GM23338 (cell line): ENCODE data around the gene NRCAM. TPM values are rescaled to one million over a fixed set of nuclear protein-coding genes. Genes with fewer than 3 reads are reported as not detected.

Experiments
- ATAC-seq: fragments of 200-7000 bp; cut with Tn5 transposase; 3 replicates; pipeline ENCODE4 v1.9.1; 2020
- DNase-seq: peaks from one replicate; pipeline ENCODE4 v3.0.0-alpha.2; 2015; ENCODE audit warnings: low spot score
- H2AFZ ChIP-seq: fragments of 200-600 bp; sonication (generic); 2 replicates; pipeline ENCODE4 v1.8.0; 2016; ENCODE audit warnings: antibody characterized with exemption, mild to moderate bottlenecking, moderate library complexity
- H3F3A ChIP-seq: fragments of 200-600 bp; sonication (generic); replicated peaks from 2 replicates; pipeline ENCODE4 v1.8.0; 2017; ENCODE audit warnings: antibody characterized with exemption, mixed run types, low read depth
- H3K27ac ChIP-seq: fragments of 200-600 bp; sonication (generic); 2 replicates; pipeline ENCODE4 v1.6.1; 2016; ENCODE audit warnings: low read depth
- H3K27me3 ChIP-seq: fragments of 200-600 bp; sonication (generic); 2 replicates; pipeline ENCODE4 v1.8.0; 2016; ENCODE audit warnings: mild to moderate bottlenecking, mixed run types, moderate library complexity; ENCODE audit not compliant: insufficient read depth
- H3K36me3 ChIP-seq: fragments of 200-600 bp; sonication (generic); 2 replicates; pipeline ENCODE4 v1.8.0; 2016; ENCODE audit warnings: mild to moderate bottlenecking; ENCODE audit not compliant: insufficient read depth
- H3K4me1 ChIP-seq: fragments of 200-600 bp; sonication (generic); 2 replicates; pipeline ENCODE4 v1.8.0; 2016; ENCODE audit warnings: mild to moderate bottlenecking, moderate library complexity; ENCODE audit not compliant: insufficient read depth
- H3K4me2 ChIP-seq: fragments of 200-600 bp; sonication (generic); 2 replicates; pipeline ENCODE4 v1.7.1; 2017; ENCODE audit warnings: mixed run types
- H3K4me3 ChIP-seq: fragments of 200-600 bp; sonication (generic); 2 replicates; pipeline ENCODE4 v1.6.1; 2016; ENCODE audit warnings: mixed run types
- H3K79me2 ChIP-seq: fragments of 200-600 bp; sonication (generic); replicated peaks from 2 replicates; pipeline ENCODE4 v1.8.0; 2017; ENCODE audit warnings: mild to moderate bottlenecking; ENCODE audit not compliant: insufficient read depth
- H3K9me2 ChIP-seq: fragments of 200-600 bp; sonication (generic); 2 replicates; pipeline ENCODE4 v1.8.0; 2017; ENCODE audit not compliant: insufficient read depth
- H4K20me1 ChIP-seq: fragments of 200-600 bp; sonication (generic); replicated peaks from 2 replicates; pipeline ENCODE4 v1.8.0; 2017; ENCODE audit warnings: mild to moderate bottlenecking; ENCODE audit not compliant: insufficient read depth
- H3K27ac Mint-ChIP-seq: 2 replicates; pipeline ENCODE4 v1.8.0; 2020; ENCODE audit warnings: inconsistent platforms, mild to moderate bottlenecking, moderate library complexity, mixed read lengths
- H3K27me3 Mint-ChIP-seq: 3 replicates; pipeline ENCODE4 v1.8.0; 2022; ENCODE audit warnings: low read depth, mild to moderate bottlenecking, moderate library complexity, mixed read lengths, inconsistent platforms; ENCODE audit not compliant: insufficient read depth, poor library complexity
- H3K36me3 Mint-ChIP-seq: 3 replicates; pipeline ENCODE4 v1.8.0; 2021; ENCODE audit warnings: low read depth, mild to moderate bottlenecking, inconsistent platforms, moderate library complexity, mixed read lengths
- H3K4me1 Mint-ChIP-seq: 3 replicates; pipeline ENCODE4 v1.8.0; 2020; ENCODE audit warnings: mild to moderate bottlenecking, inconsistent platforms, mixed read lengths
- H3K4me3 Mint-ChIP-seq: 3 replicates; pipeline ENCODE4 v1.8.0; 2021; ENCODE audit warnings: moderate library complexity, mild to moderate bottlenecking, inconsistent platforms, mixed read lengths
- H3K9me3 Mint-ChIP-seq: 3 replicates; pipeline ENCODE4 v1.8.0; 2020; ENCODE audit warnings: moderate library complexity, mild to moderate bottlenecking, inconsistent platforms, mixed read lengths
- CREB1 ChIP-seq: fragments of 250-450 bp; sonication (Bioruptor Pico); IDR thresholded peaks from 2 replicates; pipeline ENCODE4 v1.5.0; 2020; ENCODE audit warnings: low read depth, mild to moderate bottlenecking, moderate library complexity
- EZH2 ChIP-seq: fragments of 200-600 bp; sonication (generic); IDR thresholded peaks from one replicate; pipeline ENCODE4 v1.8.0; 2017; ENCODE audit warnings: antibody characterized with exemption, mild to moderate bottlenecking, low read depth; ENCODE audit not compliant: unreplicated experiment
- EZH2phosphoT487 ChIP-seq: fragments of 200-600 bp; sonication (generic); IDR thresholded peaks from one replicate; pipeline ENCODE4 v1.8.1; 2018; ENCODE audit warnings: antibody characterized with exemption; ENCODE audit not compliant: unreplicated experiment
- JUNB ChIP-seq: IDR thresholded peaks from one replicate; pipeline ENCODE4 v1.6.1; 2016; ENCODE audit warnings: antibody characterized with exemption; ENCODE audit not compliant: unreplicated experiment
- NANOG ChIP-seq: IDR thresholded peaks from 2 replicates; pipeline ENCODE4 v1.6.1; 2016; ENCODE audit warnings: antibody characterized with exemption, borderline replicate concordance
- POLR2AphosphoS5 ChIP-seq: IDR thresholded peaks from 2 replicates; pipeline ENCODE4 v1.6.1; 2016; ENCODE audit warnings: antibody characterized with exemption, low read depth
- STAT1 ChIP-seq: IDR thresholded peaks from one replicate; pipeline ENCODE4 v1.6.1; 2016; ENCODE audit warnings: antibody characterized with exemption; ENCODE audit not compliant: unreplicated experiment
- ZNF114 ChIP-seq: fragments of 250-450 bp; sonication (Bioruptor Pico); IDR thresholded peaks from 2 replicates; pipeline ENCODE4 v1.5.0; 2020; ENCODE audit warnings: mild to moderate bottlenecking, moderate library complexity
- ZNF331 ChIP-seq: fragments of 250-450 bp; sonication (Bioruptor Pico); IDR thresholded peaks from 2 replicates; pipeline ENCODE4 v1.5.0; 2020; ENCODE audit warnings: low read depth, mild to moderate bottlenecking, moderate library complexity
- polyA plus RNA-seq: library from polyadenylated mRNA; unstranded; fragments of >200 nt; fragmentation: Nextera tagmentation; extraction: Ambion mirVana; gene quantifications from 2 replicates; pipeline ENCODE4 v1.2.1, GENCODE V29; 2016
- total RNA-seq: library from RNA; depleted of rRNA; stranded (reverse); fragments of >200 nt; shearing (Covaris generic); gene quantifications from 2 replicates; pipeline ENCODE4 v1.2.3, GENCODE V29; 2014
- TF ChIP-seq, protein P1 (sequence below), 2 experiments: fragments of 200-600 bp in 1 of 2; sonication (generic) in 1 of 2; conservative IDR thresholded peaks; 2 replicates each; pipeline versions ENCODE4 v1.5.1 to v1.6.1; 2016 to 2017; ENCODE audit warnings: antibody characterized with exemption in 2 of 2, low read depth in 2 of 2, mild to moderate bottlenecking in 2 of 2, moderate library complexity in 1 of 2
- TF ChIP-seq, protein P2 (sequence below): IDR thresholded peaks from one replicate; pipeline ENCODE4 v1.6.1; 2018; ENCODE audit warnings: antibody characterized with exemption; ENCODE audit not compliant: unreplicated experiment
- TF ChIP-seq, protein P3 (sequence below): IDR thresholded peaks from 2 replicates; pipeline ENCODE4 v1.6.1; 2016; ENCODE audit warnings: antibody characterized with exemption

Gene NRCAM
- total and polyA plus RNA-seq, 2 experiments from 2014 or later = 2.5 to 6.8 TPM

DNA sequence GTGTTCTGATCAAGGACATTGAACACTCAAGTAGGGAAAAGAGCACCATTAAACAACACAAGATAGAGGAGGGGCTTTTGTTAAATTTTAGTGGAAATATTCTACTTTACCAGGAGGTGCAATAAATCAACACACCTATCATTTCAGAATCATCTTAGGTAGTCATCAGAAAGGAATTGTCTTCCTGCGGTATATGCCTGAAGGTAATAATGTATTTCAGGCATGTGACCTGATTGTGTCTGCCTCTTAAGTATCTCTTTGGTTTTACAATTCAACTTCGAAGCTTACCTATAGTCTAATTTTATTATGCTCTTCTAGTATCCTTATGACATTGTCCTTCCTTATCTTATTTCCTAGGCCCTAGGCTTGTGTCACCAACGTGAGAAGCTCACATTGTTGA is 267.5 kb downstream of the NRCAM start:
- Mint-ChIP-seq H3K4me3 (no peak overlapping the region), H3K36me3 (peaks cover 18% of the 10 kb centered on the region; the same call in 2 of the 3 replicates), H3K27ac (no peak overlapping the region), H3K27me3 (peaks cover 4% of the 10 kb centered on the region), H3K9me3 (peaks cover 12% of the 10 kb centered on the region), H3K4me1 (peaks cover 7% of the 10 kb centered on the region)
- TF ChIP-seq ZNF331 (CRISPR knock-in tag) (no peak), STAT1 (no peak), JUNB (no peak), ZNF114 (no peak), EZH2 (no peak), EZH2phosphoT487 (no peak), CREB1 (CRISPR knock-in tag) (no peak), POLR2AphosphoS5 (no peak), NANOG (no peak)
- TF ChIP-seq, protein P1, sequence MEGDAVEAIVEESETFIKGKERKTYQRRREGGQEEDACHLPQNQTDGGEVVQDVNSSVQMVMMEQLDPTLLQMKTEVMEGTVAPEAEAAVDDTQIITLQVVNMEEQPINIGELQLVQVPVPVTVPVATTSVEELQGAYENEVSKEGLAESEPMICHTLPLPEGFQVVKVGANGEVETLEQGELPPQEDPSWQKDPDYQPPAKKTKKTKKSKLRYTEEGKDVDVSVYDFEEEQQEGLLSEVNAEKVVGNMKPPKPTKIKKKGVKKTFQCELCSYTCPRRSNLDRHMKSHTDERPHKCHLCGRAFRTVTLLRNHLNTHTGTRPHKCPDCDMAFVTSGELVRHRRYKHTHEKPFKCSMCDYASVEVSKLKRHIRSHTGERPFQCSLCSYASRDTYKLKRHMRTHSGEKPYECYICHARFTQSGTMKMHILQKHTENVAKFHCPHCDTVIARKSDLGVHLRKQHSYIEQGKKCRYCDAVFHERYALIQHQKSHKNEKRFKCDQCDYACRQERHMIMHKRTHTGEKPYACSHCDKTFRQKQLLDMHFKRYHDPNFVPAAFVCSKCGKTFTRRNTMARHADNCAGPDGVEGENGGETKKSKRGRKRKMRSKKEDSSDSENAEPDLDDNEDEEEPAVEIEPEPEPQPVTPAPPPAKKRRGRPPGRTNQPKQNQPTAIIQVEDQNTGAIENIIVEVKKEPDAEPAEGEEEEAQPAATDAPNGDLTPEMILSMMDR (conservative IDR thresholded peaks at IDR 0.05; ENCODE audit: low read depth in 2 of 2) = no peak
- TF ChIP-seq, protein P2, sequence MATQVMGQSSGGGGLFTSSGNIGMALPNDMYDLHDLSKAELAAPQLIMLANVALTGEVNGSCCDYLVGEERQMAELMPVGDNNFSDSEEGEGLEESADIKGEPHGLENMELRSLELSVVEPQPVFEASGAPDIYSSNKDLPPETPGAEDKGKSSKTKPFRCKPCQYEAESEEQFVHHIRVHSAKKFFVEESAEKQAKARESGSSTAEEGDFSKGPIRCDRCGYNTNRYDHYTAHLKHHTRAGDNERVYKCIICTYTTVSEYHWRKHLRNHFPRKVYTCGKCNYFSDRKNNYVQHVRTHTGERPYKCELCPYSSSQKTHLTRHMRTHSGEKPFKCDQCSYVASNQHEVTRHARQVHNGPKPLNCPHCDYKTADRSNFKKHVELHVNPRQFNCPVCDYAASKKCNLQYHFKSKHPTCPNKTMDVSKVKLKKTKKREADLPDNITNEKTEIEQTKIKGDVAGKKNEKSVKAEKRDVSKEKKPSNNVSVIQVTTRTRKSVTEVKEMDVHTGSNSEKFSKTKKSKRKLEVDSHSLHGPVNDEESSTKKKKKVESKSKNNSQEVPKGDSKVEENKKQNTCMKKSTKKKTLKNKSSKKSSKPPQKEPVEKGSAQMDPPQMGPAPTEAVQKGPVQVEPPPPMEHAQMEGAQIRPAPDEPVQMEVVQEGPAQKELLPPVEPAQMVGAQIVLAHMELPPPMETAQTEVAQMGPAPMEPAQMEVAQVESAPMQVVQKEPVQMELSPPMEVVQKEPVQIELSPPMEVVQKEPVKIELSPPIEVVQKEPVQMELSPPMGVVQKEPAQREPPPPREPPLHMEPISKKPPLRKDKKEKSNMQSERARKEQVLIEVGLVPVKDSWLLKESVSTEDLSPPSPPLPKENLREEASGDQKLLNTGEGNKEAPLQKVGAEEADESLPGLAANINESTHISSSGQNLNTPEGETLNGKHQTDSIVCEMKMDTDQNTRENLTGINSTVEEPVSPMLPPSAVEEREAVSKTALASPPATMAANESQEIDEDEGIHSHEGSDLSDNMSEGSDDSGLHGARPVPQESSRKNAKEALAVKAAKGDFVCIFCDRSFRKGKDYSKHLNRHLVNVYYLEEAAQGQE = no peak
- TF ChIP-seq, protein P3, sequence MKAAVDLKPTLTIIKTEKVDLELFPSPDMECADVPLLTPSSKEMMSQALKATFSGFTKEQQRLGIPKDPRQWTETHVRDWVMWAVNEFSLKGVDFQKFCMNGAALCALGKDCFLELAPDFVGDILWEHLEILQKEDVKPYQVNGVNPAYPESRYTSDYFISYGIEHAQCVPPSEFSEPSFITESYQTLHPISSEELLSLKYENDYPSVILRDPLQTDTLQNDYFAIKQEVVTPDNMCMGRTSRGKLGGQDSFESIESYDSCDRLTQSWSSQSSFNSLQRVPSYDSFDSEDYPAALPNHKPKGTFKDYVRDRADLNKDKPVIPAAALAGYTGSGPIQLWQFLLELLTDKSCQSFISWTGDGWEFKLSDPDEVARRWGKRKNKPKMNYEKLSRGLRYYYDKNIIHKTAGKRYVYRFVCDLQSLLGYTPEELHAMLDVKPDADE = no peak
- H3K27ac ChIP-seq = no peak overlapping the region
- H3F3A ChIP-seq = no peaks in the 10 kb centered on the region
- H3K4me2 ChIP-seq = no peak overlapping the region
- H3K79me2 ChIP-seq = no peaks in the 10 kb centered on the region
- no peak overlapping the region for H3K4me3 ChIP-seq
- H3K27me3 ChIP-seq = no peaks in the 10 kb centered on the region
- no peak overlapping the region for H2AFZ ChIP-seq
- no peak for DNase-seq
- H3K4me1 ChIP-seq = no peaks in the 10 kb centered on the region
- H4K20me1 ChIP-seq = no peaks in the 10 kb centered on the region
- no peak for ATAC-seq
- H3K36me3 ChIP-seq = no peaks in the 10 kb centered on the region
- no peaks in the 10 kb centered on the region for H3K9me2 ChIP-seq
